Bronchial epithelial cell (primary cell): ENCODE results near the gene RRP1B. TPM values are rescaled to one million over a fixed set of nuclear protein-coding genes. Genes with fewer than 3 reads are reported as not detected.

Source experiments
- DNase-seq: peaks from one replicate; pipeline ENCODE4 v3.0.0-alpha.2; 2010; ENCODE audit warnings: low read depth
- FAIRE-seq: peaks from 2 replicates; lab custom pipeline; 2011; peaks lifted over from hg19 to GRCh38; lab: Jason Lieb, UNC
- H3K27me3 ChIP-seq: 2 replicates; pipeline ENCODE4 v1.5.1; 2011; ENCODE audit warnings: low read length; ENCODE audit not compliant: control insufficient read depth, insufficient read depth
- H3K36me3 ChIP-seq: 2 replicates; pipeline ENCODE4 v1.5.1; 2011; ENCODE audit warnings: low read length; ENCODE audit not compliant: control insufficient read depth, insufficient read depth
- H3K4me3 ChIP-seq: 2 replicates; pipeline ENCODE4 v1.5.1; 2011; ENCODE audit warnings: mild to moderate bottlenecking, low read depth, low read length, control low read depth
- CTCF ChIP-seq: IDR thresholded peaks from 2 replicates; pipeline ENCODE4 v1.5.1; 2011; ENCODE audit warnings: mild to moderate bottlenecking, moderate library complexity, low read length, control low read depth, inconsistent platforms; ENCODE audit not compliant: insufficient read depth, severe bottlenecking
- total RNA-seq: library from RNA; depleted of rRNA; stranded (reverse); fragments of >200 nt; gene quantifications from 2 replicates; pipeline ENCODE4 v1.2.1, GENCODE V29; 2014

RRP1B gene
- total RNA-seq, 1 donor from 2014 or later = 31.1 TPM

- H3K36me3 ChIP-seq = no peaks in the 10 kb centered on the region
- FAIRE-seq (no peak), DNase-seq (no peak)
- no peaks in the 10 kb centered on the region for H3K27me3 ChIP-seq
- TF ChIP-seq CTCF = no peak
- no peak overlapping the region for H3K4me3 ChIP-seq
These were observed 1.1 kb upstream of the RRP1B start for GRCh38 chr21:43658088-43658741.

GRCh38 chr21:43658769-43659135, 608 bp upstream of the RRP1B start:
- Histone ChIP-seq H3K36me3 (no peaks in the 10 kb centered on the region), H3K4me3 (peak overlapping the region; percentile 75), H3K27me3 (no peaks in the 10 kb centered on the region)
- FAIRE-seq (no peak), DNase-seq (no peak)
- TF ChIP-seq CTCF = no peak

GRCh38 chr21:43662286-43662685, 2.9 kb downstream of the RRP1B start:
- Histone ChIP-seq H3K4me3 (no peak overlapping the region), H3K27me3 (no peaks in the 10 kb centered on the region), H3K36me3 (no peaks in the 10 kb centered on the region)
- DNase-seq (no peak), FAIRE-seq (no peak)
- no peak for TF ChIP-seq CTCF

- Histone ChIP-seq H3K27me3 (no peaks in the 10 kb centered on the region), H3K4me3 (no peak overlapping the region), H3K36me3 (no peaks in the 10 kb centered on the region)
- FAIRE-seq (no peak), DNase-seq (no peak)
- TF ChIP-seq CTCF = no peak
These were observed 3.7 kb downstream of the RRP1B start for GRCh38 chr21:43663033-43663432.

- no peak for DNase-seq
- FAIRE-seq = no peak
- TF ChIP-seq CTCF = no peak
- Histone ChIP-seq H3K36me3 (no peaks in the 10 kb centered on the region), H3K27me3 (no peaks in the 10 kb centered on the region), H3K4me3 (no peak overlapping the region)
These were observed 5.0 kb downstream of the RRP1B start for GRCh38 chr21:43664358-43664757.

GRCh38 chr21:43665879-43666278, 6.5 kb downstream of the RRP1B start:
- FAIRE-seq = no peak
- H3K36me3 ChIP-seq = peaks cover 6% of the 10 kb centered on the region

More at GRCh38 chr21:43665879-43666278, 6.5 kb downstream of the RRP1B start:
- no peak for TF ChIP-seq CTCF
- Histone ChIP-seq H3K27me3 (no peaks in the 10 kb centered on the region), H3K4me3 (no peak overlapping the region)
- DNase-seq = no peak
